Measurements from ENCODE around the gene MUC6.

DNA sequence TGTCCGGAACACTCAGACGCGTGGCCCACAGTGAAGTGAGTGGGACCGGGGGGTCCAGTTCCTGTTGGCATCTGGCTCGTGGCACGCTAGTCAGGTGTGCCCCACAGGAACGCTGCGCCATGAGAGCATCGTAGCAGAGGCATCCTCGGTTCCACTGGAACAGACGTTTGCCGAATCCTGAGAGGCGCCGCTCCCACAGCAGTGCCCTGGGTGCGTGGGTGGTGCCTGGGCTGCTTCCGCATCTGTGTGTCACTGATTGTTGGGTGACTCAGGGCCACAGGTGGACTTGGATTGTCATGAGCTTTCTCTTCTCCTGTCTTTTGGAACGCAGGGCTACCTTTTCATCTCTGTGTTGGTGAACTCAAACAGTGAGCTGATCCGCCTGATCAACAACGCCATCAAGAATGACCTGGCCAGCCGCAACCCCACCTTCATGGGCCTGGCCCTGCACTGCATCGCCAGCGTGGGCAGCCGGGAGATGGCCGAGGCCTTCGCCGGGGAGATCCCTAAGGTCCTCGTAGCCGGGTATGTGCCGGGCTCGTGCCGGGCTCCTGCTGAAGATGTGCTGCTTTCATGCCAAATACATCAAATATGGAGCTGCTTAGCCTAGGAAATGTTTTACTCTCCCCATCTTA lies 64.7 kb downstream of the MUC6 start:
- TF ChIP-seq, protein P1, sequence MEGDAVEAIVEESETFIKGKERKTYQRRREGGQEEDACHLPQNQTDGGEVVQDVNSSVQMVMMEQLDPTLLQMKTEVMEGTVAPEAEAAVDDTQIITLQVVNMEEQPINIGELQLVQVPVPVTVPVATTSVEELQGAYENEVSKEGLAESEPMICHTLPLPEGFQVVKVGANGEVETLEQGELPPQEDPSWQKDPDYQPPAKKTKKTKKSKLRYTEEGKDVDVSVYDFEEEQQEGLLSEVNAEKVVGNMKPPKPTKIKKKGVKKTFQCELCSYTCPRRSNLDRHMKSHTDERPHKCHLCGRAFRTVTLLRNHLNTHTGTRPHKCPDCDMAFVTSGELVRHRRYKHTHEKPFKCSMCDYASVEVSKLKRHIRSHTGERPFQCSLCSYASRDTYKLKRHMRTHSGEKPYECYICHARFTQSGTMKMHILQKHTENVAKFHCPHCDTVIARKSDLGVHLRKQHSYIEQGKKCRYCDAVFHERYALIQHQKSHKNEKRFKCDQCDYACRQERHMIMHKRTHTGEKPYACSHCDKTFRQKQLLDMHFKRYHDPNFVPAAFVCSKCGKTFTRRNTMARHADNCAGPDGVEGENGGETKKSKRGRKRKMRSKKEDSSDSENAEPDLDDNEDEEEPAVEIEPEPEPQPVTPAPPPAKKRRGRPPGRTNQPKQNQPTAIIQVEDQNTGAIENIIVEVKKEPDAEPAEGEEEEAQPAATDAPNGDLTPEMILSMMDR (IDR thresholded peaks at IDR 0.05) = no peak
- no peak for TF ChIP-seq POLR2AphosphoS5 (IDR thresholded peaks at IDR 0.05; ENCODE audit: low read depth, low read length)
